ENCODE results near the gene SPARCL1.
"Not testable (repeated sequence)": the region's sequence is repeated elsewhere in the genome, so short reads cannot be mapped to it uniquely, and the experiment has no call there.

Gene SPARCL1

GRCh38 chr4:87445964-87446363 is 83.2 kb downstream of the SPARCL1 start:
- no peak for DNase-seq (ENCODE audit: low spot score)

DNA sequence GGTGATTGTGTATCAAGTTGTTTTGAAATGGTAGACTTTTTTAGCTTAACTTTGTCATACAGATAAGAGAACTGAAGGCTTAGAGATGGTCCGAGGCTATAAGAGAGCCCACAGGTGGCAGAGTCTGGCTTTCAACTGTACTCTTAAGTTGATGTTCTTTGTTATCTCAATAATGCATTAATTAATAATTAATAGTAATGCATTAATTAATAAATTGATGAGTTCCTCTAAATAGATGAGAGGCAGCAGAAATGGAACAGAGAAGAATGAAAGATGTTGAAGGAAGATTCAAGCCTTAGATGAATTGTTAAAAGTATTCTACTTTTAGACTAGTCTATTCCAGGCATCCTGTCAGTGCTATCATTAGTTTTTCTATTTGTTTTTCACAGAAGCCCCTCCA is 84.4 kb downstream of the SPARCL1 start:
- DNase-seq (ENCODE audit: low spot score) = no peak

GRCh38 chr4:87442889-87443288 is 86.3 kb downstream of the SPARCL1 start:
- DNase-seq (ENCODE audit: low spot score) = no peak

- no peak for DNase-seq (ENCODE audit: low spot score)
These were observed 95.8 kb downstream of the SPARCL1 start for GRCh38 chr4:87433342-87433741.

- no peak for DNase-seq (ENCODE audit: low spot score)
These were observed 99.1 kb downstream of the SPARCL1 start for GRCh38 chr4:87430038-87430437.

DNA sequence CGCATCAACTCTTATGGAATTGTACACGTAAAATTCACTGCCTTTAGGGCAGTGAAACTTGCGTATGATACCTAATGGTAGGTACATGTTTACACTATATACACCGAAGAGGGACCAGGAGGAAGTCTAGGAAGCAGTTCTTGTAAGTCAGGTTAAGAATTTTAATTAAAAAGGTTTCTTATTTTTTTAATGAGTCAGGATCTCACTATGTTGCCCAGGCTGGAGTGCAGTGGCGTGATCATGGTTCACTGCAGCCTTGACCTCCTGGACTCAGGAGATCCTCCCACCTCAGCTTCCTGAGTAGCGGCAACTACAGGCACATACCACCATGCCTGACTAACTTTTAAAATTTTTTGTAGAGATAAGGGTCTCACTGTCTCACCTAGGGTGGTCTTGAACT is 100.2 kb downstream of the SPARCL1 start:
- DNase-seq (ENCODE audit: low spot score) = no peak

DNA sequence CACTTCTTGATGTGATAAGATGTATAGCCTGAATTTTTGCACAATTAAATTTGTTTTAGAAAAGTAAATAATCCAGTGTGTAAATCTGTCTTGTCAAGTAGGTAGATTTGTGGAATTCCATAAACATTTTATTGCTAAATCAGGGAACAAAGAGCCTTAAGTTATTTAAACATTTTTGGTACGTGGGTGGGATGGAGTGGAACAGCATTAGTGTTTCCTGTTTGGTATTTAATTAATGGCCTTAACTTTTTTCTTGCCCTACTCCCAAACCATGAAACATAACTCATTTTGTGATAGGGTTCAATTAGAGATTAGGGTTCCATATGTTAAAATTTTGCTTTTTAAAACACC is 101.7 kb downstream of the SPARCL1 start:
- no peak for DNase-seq (ENCODE audit: low spot score)

- no peak for DNase-seq (ENCODE audit: low spot score)
These were observed 102.2 kb downstream of the SPARCL1 start for GRCh38 chr4:87426865-87427517.

DNA sequence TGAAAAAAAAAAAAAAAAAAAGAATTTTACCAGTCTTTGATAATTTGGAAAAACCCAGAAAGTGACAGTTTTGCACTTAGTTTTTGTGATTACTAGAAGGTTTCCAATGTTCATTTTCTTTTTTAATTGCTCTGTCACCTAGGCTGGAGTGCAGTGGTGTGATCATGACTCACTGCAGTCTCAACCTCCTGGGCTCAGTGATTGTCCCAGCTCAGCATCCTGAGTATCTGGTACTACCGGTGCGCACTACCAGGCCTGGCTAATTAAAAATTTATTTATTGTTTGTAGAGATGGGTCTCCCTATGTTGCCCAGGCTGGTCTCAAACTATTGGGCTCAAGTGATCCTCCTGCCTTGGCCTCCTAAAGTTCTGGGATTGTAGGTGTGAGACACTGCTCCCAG is 103.5 kb downstream of the SPARCL1 start:
- DNase-seq (ENCODE audit: low spot score) = no peak

DNA sequence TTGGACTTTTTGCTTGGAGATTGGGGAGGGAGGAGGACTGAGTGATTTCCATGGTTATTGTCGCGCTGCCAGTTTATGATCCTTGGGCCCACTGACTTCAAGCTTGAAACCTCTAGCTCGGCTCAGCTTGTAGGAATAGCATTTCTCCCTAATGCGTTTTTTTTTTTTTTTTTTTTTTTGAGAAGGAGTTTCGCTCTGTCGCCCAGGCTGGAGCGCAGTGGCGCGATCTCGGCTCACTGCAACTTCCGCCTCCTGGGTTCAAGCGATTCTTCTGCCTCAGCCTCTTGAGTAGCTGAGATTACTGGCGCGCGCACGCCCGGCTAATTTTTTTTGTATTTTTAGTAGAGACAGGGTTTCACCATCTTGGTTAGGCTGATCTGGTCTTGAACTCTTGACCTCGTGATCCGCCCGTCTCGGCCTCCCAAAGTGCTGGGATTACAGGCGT is 105.1 kb downstream of the SPARCL1 start:
- DNase-seq (ENCODE audit: low spot score) = not testable (repeated sequence)
